GM12878 (cell line): Measurements from ENCODE around the gene THAP9. TPM values are rescaled to one million over a fixed set of nuclear protein-coding genes. Genes with fewer than 3 reads are reported as not detected.
A peak's percentile ranks its signal among the peaks of the same experiment; 100 is the strongest.

Source experiments
- ATAC-seq: fragments of 200-7000 bp; cut with Tn5 transposase; 3 replicates; pipeline ENCODE4 v1.9.1; 2020; ENCODE audit warnings: mild to moderate bottlenecking, moderate library complexity
- Bru-seq: library from RNA; stranded (reverse); fragments of 400-500 nt; gene quantifications from one replicate; lab custom pipeline; 2021; lab: Mats Ljungman, UMichigan
- BruChase-seq, 2 experiments: library from RNA; stranded (reverse); fragments of 400-500 nt; gene quantifications; one replicate each; lab custom pipeline; 2021; lab: Mats Ljungman, UMichigan
- BruUV-seq: library from RNA; stranded (reverse); fragments of 400-500 nt; replicated peaks from 2 replicates; lab custom pipeline; 2021; lab: Mats Ljungman, UMichigan
- CTCF ChIA-PET: fragments of 300-600 bp; sonication (Branson Sonifier 250); formaldehyde crosslinking; extraction: SDS; loops from one replicate; lab custom pipeline; 2021; ENCODE audit warnings: inconsistent platforms; lab: Yijun Ruan, JAX
- POLR2A ChIA-PET: fragments of 350-600 bp; formaldehyde crosslinking; extraction: SDS; loops from one replicate; lab custom pipeline; 2021; ENCODE audit warnings: inconsistent platforms; lab: Charles Lee
- RAD21 ChIA-PET: fragments of 300-600 bp; sonication (Branson Sonifier 250); formaldehyde crosslinking; loops from one replicate; lab custom pipeline; 2023; ENCODE audit warnings: antibody characterized with exemption; ENCODE audit not compliant: unreplicated experiment; lab: Charles Lee
- SMC1A ChIA-PET: fragments of 300-600 bp; sonication (Branson Sonifier 250); formaldehyde crosslinking; loops from one replicate; lab custom pipeline; 2023; ENCODE audit not compliant: unreplicated experiment, uncharacterized antibody; lab: Charles Lee
- DNase-seq: peaks from one replicate; pipeline ENCODE4 v3.0.0-alpha.2; 2011; ENCODE audit warnings: low read depth, low spot score
- FAIRE-seq: peaks from 3 replicates; lab custom pipeline; 2011; peaks lifted over from hg19 to GRCh38; lab: Jason Lieb, UNC
- H2AFZ ChIP-seq: 2 replicates; pipeline ENCODE4 v1.6.0; 2011; ENCODE audit warnings: low read depth, low read length, control low read depth; ENCODE audit not compliant: control insufficient read depth
- H3K27ac ChIP-seq: 2 replicates; pipeline ENCODE4 v1.5.1; 2011; ENCODE audit warnings: control low read depth; ENCODE audit not compliant: control insufficient read depth, insufficient read depth
- H3K27me3 ChIP-seq, 2 experiments: replicated peaks in 1 of 2; 2 replicates each; pipeline versions ENCODE4 v1.6.0 to v1.6.1; 2011; ENCODE audit warnings: low read length in 1 of 2; ENCODE audit not compliant: control insufficient read depth in 2 of 2, insufficient read depth in 2 of 2
- H3K36me3 ChIP-seq, 2 experiments: 2 replicates each; pipeline ENCODE4 v1.5.1; 2011; ENCODE audit warnings: low read length in 1 of 2; ENCODE audit not compliant: control insufficient read depth in 2 of 2, insufficient read depth in 2 of 2
- H3K4me1 ChIP-seq: 2 replicates; pipeline ENCODE4 v1.6.1; 2011; ENCODE audit warnings: mild to moderate bottlenecking, low read length, moderate library complexity, mixed read lengths; ENCODE audit not compliant: control insufficient read depth, insufficient read depth
- H3K4me2 ChIP-seq: 2 replicates; pipeline ENCODE4 v1.6.0; 2011; ENCODE audit warnings: control low read depth; ENCODE audit not compliant: control insufficient read depth, insufficient read depth
- H3K4me3 ChIP-seq: fragments of 200-600 bp; sonication (generic); 2 replicates; pipeline ENCODE4 v1.5.1; 2016
- H3K79me2 ChIP-seq: 2 replicates; pipeline ENCODE4 v1.6.0; 2011; ENCODE audit warnings: low read length; ENCODE audit not compliant: control insufficient read depth, insufficient read depth
- H3K9ac ChIP-seq: 2 replicates; pipeline ENCODE4 v1.8.0; 2011; ENCODE audit warnings: low read length, control low read depth, mixed read lengths; ENCODE audit not compliant: control insufficient read depth, insufficient read depth
- H3K9me3 ChIP-seq: replicated peaks from 3 replicates; pipeline ENCODE4 v1.5.1; 2011; ENCODE audit warnings: mild to moderate bottlenecking, low read length; ENCODE audit not compliant: control insufficient read depth, insufficient read depth
- H4K20me1 ChIP-seq: 2 replicates; pipeline ENCODE4 v1.6.0; 2011; ENCODE audit not compliant: control insufficient read depth, insufficient read depth
- BCL11A ChIP-seq: IDR thresholded peaks from 2 replicates; pipeline ENCODE4 v1.6.1; 2011; ENCODE audit warnings: low read depth, low read length
- CBX3 ChIP-seq: fragments of 200-600 bp; sonication (generic); IDR thresholded peaks from 2 replicates; pipeline ENCODE4 v1.6.1; 2016; ENCODE audit warnings: low read depth, borderline replicate concordance
- CHD1 ChIP-seq: IDR thresholded peaks from 2 replicates; pipeline ENCODE4 v1.6.1; 2012; ENCODE audit warnings: low read depth, low read length, improper control_type of control experiment
- CTCF ChIP-seq, 3 experiments: IDR thresholded peaks in 2 of 3; conservative IDR thresholded peaks in 1 of 3; 2 replicates each; pipeline ENCODE4 v1.5.1; 2011; ENCODE audit warnings: low read depth in 3 of 3, low read length in 3 of 3, mild to moderate bottlenecking in 3 of 3, control low read depth in 2 of 3, moderate library complexity in 2 of 3, inconsistent platforms in 1 of 3, mixed read lengths in 1 of 3; ENCODE audit not compliant: control insufficient read depth in 2 of 3, insufficient read depth in 1 of 3; ENCODE audit errors: extremely low read depth in 1 of 3
- EGR1 ChIP-seq, 2 experiments: IDR thresholded peaks; 1 replicate in 1 of 2; 2 replicates in 1 of 2; pipeline ENCODE4 v1.6.1; 2011 to 2012; ENCODE audit warnings: low read depth in 2 of 2, low read length in 2 of 2, borderline replicate concordance in 1 of 2, mild to moderate bottlenecking in 1 of 2, moderate library complexity in 1 of 2
- HDAC2 ChIP-seq: fragments of 200-600 bp; sonication (generic); IDR thresholded peaks from 2 replicates; pipeline ENCODE4 v1.6.1; 2017
- HDAC6 ChIP-seq: fragments of 200-600 bp; sonication (generic); IDR thresholded peaks from one replicate; pipeline ENCODE4 v1.8.0; 2017; ENCODE audit warnings: antibody characterized with exemption; ENCODE audit not compliant: unreplicated experiment
- MAX ChIP-seq: IDR thresholded peaks from 2 replicates; pipeline ENCODE4 v1.6.1; 2012; ENCODE audit warnings: low read depth, low read length, improper control_type of control experiment
- MXI1 ChIP-seq: fragments of 150-350 bp; IDR thresholded peaks from 2 replicates; pipeline ENCODE4 v1.6.1; 2011; ENCODE audit warnings: low read depth, mild to moderate bottlenecking, inconsistent platforms, low read length, improper control_type of control experiment
- MYB ChIP-seq: fragments of 150-350 bp; IDR thresholded peaks from 2 replicates; pipeline ENCODE4 v1.6.1; 2014; ENCODE audit warnings: mild to moderate bottlenecking, low read depth, low read length, borderline replicate concordance
- RBBP5 ChIP-seq: fragments of 200-600 bp; sonication (generic); conservative IDR thresholded peaks from 2 replicates; pipeline ENCODE4 v1.6.1; 2016
- RELA ChIP-seq: fragments of 450-650 bp; IDR thresholded peaks from 2 replicates; pipeline ENCODE4 v1.8.0; 2014; ENCODE audit warnings: borderline replicate concordance; ENCODE audit not compliant: partially characterized antibody
- YBX1 ChIP-seq: fragments of 450-650 bp; IDR thresholded peaks from 2 replicates; pipeline ENCODE4 v1.6.1; 2016; ENCODE audit warnings: antibody characterized with exemption
- ZZZ3 ChIP-seq: IDR thresholded peaks from 2 replicates; pipeline ENCODE4 v1.6.1; 2011; ENCODE audit warnings: low read depth; ENCODE audit not compliant: control insufficient read depth, insufficient read length
- WGBS: methylation state at CpG from one replicate; pipeline ENCODE4 v1.1.6; 2016; ENCODE audit warnings: low lambda C conversion rate; ENCODE audit not compliant: insufficient replicate concordance, insufficient coverage; ENCODE audit errors: missing lambda C conversion rate; 5-methylcytosine and 5-hydroxymethylcytosine counted together
- in situ Hi-C: fragments of 300-500 bp; cut with MboI; formaldehyde crosslinking; loops from 9 replicates; pipeline ENCODE4 v1.14.3; 2018; ENCODE audit warnings: mixed read lengths
- intact Hi-C: fragments of 100-400 bp; cut with micrococcal nuclease; formaldehyde crosslinking; loops from one replicate; pipeline ENCODE4 v1.14.2; 2022; ENCODE audit not compliant: unreplicated experiment
- long read RNA-seq, 2 experiments: library from polyadenylated mRNA; unstranded; transcript quantifications; one replicate each; pipeline ENCODE4 v2.0.0, GENCODE V29; 2019 to 2020
- polyA minus RNA-seq, 3 experiments: library from RNA; depleted of rRNA, polyadenylated mRNA; stranded (reverse); fragments of >200 nt; gene quantifications; 2 replicates each; pipeline ENCODE4 v1.2.3, GENCODE V29; 2011
- polyA plus RNA-seq, 11 experiments: library from polyadenylated mRNA; depleted of rRNA in 4 of 11; unstranded in 6 of 11; stranded (reverse) in 5 of 11; fragments of >200 nt; fragmentation: Nextera tagmentation in 4 of 11; fragmentation: Illumina TruSeq in 1 of 11; extraction: Ambion mirVana in 4 of 11; extraction: Trizol in 1 of 11; gene quantifications; 1 replicate in 1 of 11; 2 replicates in 10 of 11; pipeline versions ENCODE4 v1.2.1 to v1.2.3, GENCODE V29; 2011 to 2016; ENCODE audit warnings: inconsistent platforms in 2 of 11, missing spikeins in 2 of 11, low read depth in 1 of 11
- total RNA-seq, 4 experiments: library from RNA; depleted of rRNA in 3 of 4; stranded (reverse); fragments of >200 nt in 3 of 4; fragmentation: Illumina TruSeq in 1 of 4; extraction: Trizol in 1 of 4; gene quantifications; 2 replicates each; pipeline versions ENCODE4 v1.2.1 to v1.2.3, GENCODE V29; 2013 to 2021
- TF ChIP-seq, protein P1 (sequence below): IDR thresholded peaks from 2 replicates; pipeline ENCODE4 v1.6.1; 2011; ENCODE audit warnings: low read depth, mild to moderate bottlenecking, low read length, moderate library complexity, borderline replicate concordance; ENCODE audit errors: extremely low read depth

The THAP9 gene
- 10.3 and 10.8 TPM in 2 replicates for total RNA-seq (2013; cell fraction: nucleolus; rRNA removed)
- total RNA-seq (2014; rRNA removed) (4.9 TPM in 2 replicates), total RNA-seq (2014; rRNA removed; fragmentation: Illumina TruSeq; extraction: Trizol) (4.9 and 5.6 TPM in 2 replicates), total RNA-seq (2021) (3.6 and 3.8 TPM in 2 replicates), polyA plus RNA-seq (2011; rRNA removed) (4.1 and 5.2 TPM in 2 replicates), polyA plus RNA-seq (2014; fragmentation: Illumina TruSeq; extraction: Trizol) (2.4 and 2.5 TPM in 2 replicates), polyA plus RNA-seq (2014; fragmentation: Nextera tagmentation; extraction: Ambion mirVana) (1 to 10 TPM; 2.4 to 2.5 TPM), polyA plus RNA-seq (2014; rRNA removed) (2.2 and 3.9 TPM in 2 replicates), polyA plus RNA-seq (2016; fragmentation: Nextera tagmentation; extraction: Ambion mirVana) (1 to 10 TPM; 2.1 to 3.0 TPM), polyA minus RNA-seq (2011; rRNA and poly(A)+ RNA removed) (3.0 and 4.6 TPM in 2 replicates), Bru-seq, nascent RNA (percentile 68 among the genes with signal in this experiment), BruChase-seq, experiment 1, labeled RNA remaining after a 6-hour chase (percentile 54 among the genes with signal in this experiment), BruChase-seq, experiment 2, labeled RNA remaining after a 2-hour chase (percentile 62 among the genes with signal in this experiment)
- 1.4 TPM for polyA plus RNA-seq (2011; ENCODE audit: low read depth)
- polyA plus RNA-seq (2011; cell fraction: cytosol; rRNA removed), result 1.4 and 2.0 TPM in 2 replicates
- 2.4 and 3.0 TPM in 2 replicates for polyA plus RNA-seq (2011; cell fraction: nucleus; rRNA removed)
- 1.6 and 2.2 TPM in 2 replicates for polyA plus RNA-seq (2012)
- 0.83 and 3.7 TPM in 2 replicates for polyA minus RNA-seq (2011; cell fraction: cytosol; rRNA and poly(A)+ RNA removed)
- 3.3 and 3.5 TPM in 2 replicates for polyA minus RNA-seq (2011; cell fraction: nucleus; rRNA and poly(A)+ RNA removed)
- long read RNA-seq, experiment 1, partial matches to known transcripts, result 0 of 5 reads
- long read RNA-seq, experiment 1, other reads (novel, unspliced or antisense), result 1 of 5 reads
- long read RNA-seq, experiment 2, transcript THAP9-201 (5 exons, 3,808 nt), result major isoform, 18 of 24 reads
- long read RNA-seq, experiment 2, partial matches to known transcripts, result 0 of 24 reads
- long read RNA-seq, experiment 2, other reads (novel, unspliced or antisense), result 6 of 24 reads

- Histone ChIP-seq H3K27me3 (no peaks in the 10 kb centered on the region), H3K36me3 (peaks cover 0 to 2% of the 10 kb centered on the region in 2 experiments; a peak in 1 of 4 replicates), H3K9ac (peak within 1 kb of the TSS; percentile 92), H3K9me3 (no peaks in the 10 kb centered on the region), H2AFZ (peak within 1 kb of the TSS; percentile 99), H4K20me1 (no peaks in the 10 kb centered on the region), H3K4me2 (peak within 1 kb of the TSS; percentile 83), H3K79me2 (peaks cover 56% of the 10 kb centered on the region), H3K4me1 (peaks cover 8% of the 10 kb centered on the region), H3K27ac (peak within 1 kb of the TSS; percentile 95), H3K4me3 (peak within 1 kb of the TSS; percentile 86)
- peak; percentile 96 for FAIRE-seq
- 2% methylated on average over 67 of the region's 67 CpGs for WGBS
- peak; percentile 92 for ATAC-seq
- POLR2A ChIA-PET, result interaction anchor here (1.1 to 2.6 kb wide), 12 partner anchors 9 to 212 kb away, joined by 3 to 26 read pairs (median 4); partner anchors contain the start of genes COPS4, LIN54 and SEC31A
- DNase-seq, result peak; percentile 96
- BruUV-seq, result no TSS peak
- RAD21 ChIA-PET, result interaction anchor here (0.6 to 2.9 kb wide), 15 partner anchors 11 to 384 kb away, joined by 3 to 38 read pairs (median 5); partner anchors contain the start of genes COPS4, COQ2, LIN54 and SCD5
- intact Hi-C loops (loop anchor here (1.0 to 5.0 kb wide), 4 partner anchors 9 to 382 kb away; partner anchors contain the start of genes COPS4, COQ2 and SEC31A), in situ Hi-C loops (no loop called here)
- SMC1A ChIA-PET, result interaction anchor here (1.0 to 5.0 kb wide), 13 partner anchors 9 to 471 kb away, joined by 3 to 21 read pairs (median 5); partner anchors contain the start of genes COPS4, HNRNPDL and LIN54
- CTCF ChIA-PET, result interaction anchor here (0.8 to 4.2 kb wide), 16 partner anchors 9 to 554 kb away, joined by 3 to 44 read pairs (median 4); partner anchors contain the start of genes COPS4, COQ2 and LIN54
- TF ChIP-seq EGR1 (IDR thresholded peaks at IDR 0.05; ENCODE audit: borderline replicate concordance in 1 of 2, low read depth in 2 of 2, low read length in 2 of 2) (peak; percentile 29 to 30; a peak in 1 of 3 replicates), ZZZ3 (no peak), CBX3 (no peak), HDAC6 (no peak), CHD1 (0 out of 2 replicates have a peak, but pooled peaks have one; percentile 60), MYB (no peak), YBX1 (no peak), HDAC2 (no peak), RBBP5 (0 out of 2 replicates have a peak, but pooled peaks have one; percentile 98), MAX (peak; percentile 83), BCL11A (peak; percentile 3; the same call in 1 of the 2 replicates), CTCF (IDR thresholded peaks at IDR 0.05 in 2 of 3, conservative IDR thresholded peaks at IDR 0.05 in 1 of 3; ENCODE audit: control insufficient read depth in 2 of 3, extremely low read depth in 1 of 3, insufficient read depth in 1 of 3, low read depth in 3 of 3, low read length in 3 of 3) (no peak), MXI1 (peak; percentile 54), RELA (peak; percentile 83)
- TF ChIP-seq, protein P1, sequence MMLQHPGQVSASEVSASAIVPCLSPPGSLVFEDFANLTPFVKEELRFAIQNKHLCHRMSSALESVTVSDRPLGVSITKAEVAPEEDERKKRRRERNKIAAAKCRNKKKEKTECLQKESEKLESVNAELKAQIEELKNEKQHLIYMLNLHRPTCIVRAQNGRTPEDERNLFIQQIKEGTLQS, result no peak
Measured at GRCh38 chr4:82900411-82901182, at the start of gene THAP9. TSS of gene THAP9 (plus strand) at chr4:82900735. CDS start at chr4:82900803, 68 bp downstream.
